Measurements from ENCODE around the gene HDGF.

Gene HDGF

DNA sequence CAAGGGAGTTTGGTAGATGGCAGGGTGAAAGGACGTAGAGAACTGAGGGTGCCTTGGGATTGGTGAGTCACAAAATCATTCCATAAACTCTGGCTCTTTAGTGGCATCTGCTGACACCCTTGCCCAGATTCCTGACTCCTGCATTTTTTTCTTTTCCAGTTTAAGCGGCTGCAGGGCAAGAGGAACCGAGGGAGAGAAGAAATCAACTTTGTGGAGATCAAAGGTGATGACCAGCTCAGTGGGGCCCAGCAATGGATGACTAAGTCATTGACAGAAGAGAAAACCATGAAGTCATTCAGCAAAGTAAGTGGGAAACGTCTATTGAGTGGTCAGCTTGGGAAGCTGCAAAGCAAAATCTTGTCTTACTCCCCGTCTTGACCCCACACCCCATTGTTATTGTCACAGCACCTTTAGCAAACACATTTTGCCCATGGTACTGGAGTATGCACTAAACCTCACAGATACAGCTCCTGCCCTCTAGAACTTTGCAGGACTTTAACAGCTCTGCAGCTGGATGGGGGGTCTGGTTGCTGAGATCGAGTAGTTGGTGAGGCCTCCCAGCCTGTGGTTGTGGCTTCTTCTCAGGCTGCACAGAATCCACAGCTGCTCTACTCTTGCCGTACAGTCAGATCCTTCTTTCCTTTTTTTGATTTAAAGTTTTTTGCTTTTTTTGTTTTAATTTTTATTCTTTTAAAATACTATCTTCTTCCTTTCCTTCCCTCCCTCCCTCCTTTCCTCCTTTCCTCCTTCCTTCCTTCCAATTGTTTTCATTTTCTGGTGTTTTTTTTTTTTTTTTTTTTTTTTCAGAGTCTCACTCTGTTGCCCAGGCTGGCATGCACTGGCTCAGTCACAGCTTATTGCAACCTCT lies 43.3 kb upstream of the HDGF start:
- TF ChIP-seq FOXP2 (optimal IDR thresholded peaks at IDR 0.05; ENCODE audit: borderline replicate concordance, extremely low read depth, extremely low read length, insufficient read depth) (no peak), SIN3A (IDR thresholded peaks at IDR 0.05; ENCODE audit: borderline replicate concordance, insufficient read depth, low read length) (no peak), REST (IDR thresholded peaks at IDR 0.05; ENCODE audit: insufficient read depth in 1 of 2, low read depth in 2 of 2, low read length in 2 of 2) (no peak), POLR2AphosphoS5 (IDR thresholded peaks at IDR 0.05; ENCODE audit: low read depth, low read length) (no peak), TAF1 (IDR thresholded peaks at IDR 0.05; ENCODE audit: borderline replicate concordance, insufficient read depth, low read length) (no peak)

DNA sequence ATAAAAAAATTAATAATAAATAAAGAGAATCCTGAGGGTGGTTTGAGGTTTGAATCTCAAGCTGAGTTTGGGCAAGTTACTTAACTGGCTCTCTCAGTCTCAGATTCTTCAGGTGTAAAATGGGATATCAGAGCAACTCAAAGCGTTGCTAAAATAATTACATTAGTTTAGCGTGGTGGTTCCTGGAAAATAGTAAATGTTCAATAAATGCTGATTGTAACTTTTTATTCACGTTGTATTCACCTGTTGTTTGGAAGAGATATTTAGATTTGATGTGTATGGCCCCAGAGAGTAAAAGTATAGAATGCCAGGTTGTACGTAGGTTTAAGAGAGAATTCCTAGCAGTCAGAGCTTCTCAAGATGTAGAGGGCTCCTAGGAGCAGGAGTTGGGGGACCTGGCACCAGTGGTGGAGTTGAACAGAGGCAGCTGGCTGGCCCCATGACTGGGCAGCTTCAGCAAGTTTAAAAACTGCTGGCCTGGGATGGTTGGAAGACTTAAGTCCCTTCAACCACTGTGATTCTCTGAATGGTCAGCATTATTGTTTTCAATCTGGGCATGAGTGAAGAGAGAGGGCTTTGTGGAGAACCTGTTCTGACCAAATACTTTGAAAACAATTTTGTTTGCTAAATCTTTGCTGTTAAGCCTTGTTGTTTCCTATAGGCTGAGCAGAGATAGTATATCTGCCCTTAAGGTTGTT lies 38.3 kb upstream of the HDGF start:
- TF ChIP-seq REST (IDR thresholded peaks at IDR 0.05; ENCODE audit: insufficient read depth in 1 of 2, low read depth in 2 of 2, low read length in 2 of 2): no peak
- no peak for TF ChIP-seq TAF1 (IDR thresholded peaks at IDR 0.05; ENCODE audit: borderline replicate concordance, insufficient read depth, low read length)

DNA sequence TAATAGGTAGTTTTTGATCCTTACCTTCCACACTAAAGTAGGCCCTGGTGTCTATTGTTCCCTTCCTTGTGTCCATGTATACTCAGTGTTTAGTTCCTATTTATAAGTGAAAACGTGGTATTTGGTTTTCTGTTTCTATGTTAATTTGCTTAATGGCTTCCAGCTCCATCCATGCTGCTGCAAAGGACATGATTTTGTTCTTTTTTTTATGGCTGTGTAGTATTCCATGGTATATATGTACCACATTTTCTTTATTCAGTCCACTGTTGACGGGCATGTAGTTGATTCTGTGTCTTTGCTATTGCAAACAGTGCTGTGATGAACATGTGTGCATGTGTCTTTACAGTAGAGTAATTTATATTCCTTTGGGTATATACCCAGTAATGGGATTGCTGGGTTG lies 36.7 kb upstream of the HDGF start:
- no peak for TF ChIP-seq SIN3A (IDR thresholded peaks at IDR 0.05; ENCODE audit: borderline replicate concordance, insufficient read depth, low read length)
- TF ChIP-seq FOXP2 (optimal IDR thresholded peaks at IDR 0.05; ENCODE audit: borderline replicate concordance, extremely low read depth, extremely low read length, insufficient read depth): no peak
- no peak for TF ChIP-seq TAF1 (IDR thresholded peaks at IDR 0.05; ENCODE audit: borderline replicate concordance, insufficient read depth, low read length)
- no peak for TF ChIP-seq POLR2AphosphoS5 (IDR thresholded peaks at IDR 0.05; ENCODE audit: low read depth, low read length)
- TF ChIP-seq REST (IDR thresholded peaks at IDR 0.05; ENCODE audit: insufficient read depth in 1 of 2, low read depth in 2 of 2, low read length in 2 of 2): no peak

GRCh38 chr1:156786640-156787039 lies 35.2 kb upstream of the HDGF start:
- TF ChIP-seq REST (IDR thresholded peaks at IDR 0.05; ENCODE audit: insufficient read depth in 1 of 2, low read depth in 2 of 2, low read length in 2 of 2): no peak
- no peak for TF ChIP-seq TAF1 (IDR thresholded peaks at IDR 0.05; ENCODE audit: borderline replicate concordance, insufficient read depth, low read length)
- no peak for TF ChIP-seq FOXP2 (optimal IDR thresholded peaks at IDR 0.05; ENCODE audit: borderline replicate concordance, extremely low read depth, extremely low read length, insufficient read depth)
- TF ChIP-seq POLR2AphosphoS5 (IDR thresholded peaks at IDR 0.05; ENCODE audit: low read depth, low read length): no peak
- no peak for TF ChIP-seq SIN3A (IDR thresholded peaks at IDR 0.05; ENCODE audit: borderline replicate concordance, insufficient read depth, low read length)

Measured in PFSK-1 (cell line).